Right ventricle myocardium superior (tissue), 1 donor: Measurements from ENCODE around the gene IL24. TPM values are rescaled to one million over a fixed set of nuclear protein-coding genes. Genes with fewer than 3 reads are reported as not detected.

Experiments
- ATAC-seq: fragments of 200-7000 bp; cut with Tn5 transposase; one replicate; pipeline ENCODE4 v1.9.1; 2020; ENCODE audit warnings: mild to moderate bottlenecking; ENCODE audit not compliant: poor library complexity
- DNase-seq: peaks from one replicate; pipeline ENCODE4 v3.0.0-alpha.2; 2020
- intact Hi-C: fragments of 100-400 bp; cut with DNase I; formaldehyde crosslinking; loops from one replicate; pipeline ENCODE4 v1.11.2; 2022
- total RNA-seq: library from RNA; stranded (reverse); fragmentation: NEBNext Ultra II Directional; extraction: Animal tissue kit (Norgen Biotek cat#: 25700); gene quantifications from one replicate; pipeline ENCODE4 v1.2.1, GENCODE V29; 2021
- donor health status: DM: no; HTN: yes; CAD: no; lungs with severe emphysema.

The IL24 gene
- total RNA-seq, 1 donor from 2014 or later: not detected

DNA sequence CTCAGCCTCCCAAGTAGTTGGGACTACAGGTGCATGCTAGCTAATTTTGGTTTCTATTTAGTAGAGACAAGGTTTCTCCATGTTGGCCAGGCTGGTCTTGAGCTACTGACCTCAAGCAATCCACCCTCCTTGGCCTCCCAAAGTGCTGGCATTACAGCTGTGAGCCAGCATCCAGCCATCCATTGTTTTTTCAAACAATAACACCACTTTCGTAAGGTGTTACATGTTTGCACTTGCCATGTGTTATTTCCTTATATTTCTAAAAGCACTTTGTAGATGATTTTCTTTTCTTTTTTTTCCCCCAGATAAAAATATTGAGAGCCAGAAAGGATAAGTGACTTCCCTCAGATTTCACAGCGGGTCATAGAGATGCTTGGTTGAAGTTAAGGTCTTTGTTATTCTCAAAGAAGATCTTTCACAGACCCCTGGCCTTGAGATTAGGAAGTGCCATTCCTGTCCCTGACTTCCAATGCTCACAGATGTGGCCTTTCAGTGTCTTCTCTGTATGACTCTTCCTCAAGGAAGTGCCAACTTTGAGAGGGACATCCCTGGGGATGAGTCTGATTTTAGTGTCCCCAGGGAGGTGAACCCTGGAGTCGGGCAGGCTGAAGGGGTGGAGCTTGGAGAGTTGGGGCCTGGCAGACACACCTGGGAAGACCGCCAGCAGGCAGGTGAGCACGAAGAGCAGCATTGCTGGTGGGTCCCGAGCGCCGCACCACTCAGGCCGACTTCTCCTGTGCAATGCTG is 42.8 kb downstream of the IL24 start:
- intact Hi-C loops: no loop called here
- ATAC-seq (no peak), DNase-seq (no peak)

DNA sequence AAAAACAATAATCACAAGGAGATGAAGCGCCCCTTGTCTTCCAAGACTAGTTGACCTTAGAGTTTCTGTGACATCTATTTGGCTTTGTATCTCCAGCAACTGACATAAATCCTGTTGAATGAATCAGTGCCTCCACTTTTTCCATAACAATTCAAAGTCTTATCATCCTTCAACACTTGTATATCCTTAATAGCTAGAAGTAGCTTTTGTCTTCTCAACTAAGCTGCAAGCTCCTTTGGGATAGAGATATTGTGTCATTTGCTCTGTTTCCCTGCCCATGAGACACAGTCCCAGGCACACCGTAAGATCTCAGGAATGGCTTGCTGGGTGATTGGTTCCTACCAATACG is 43.3 kb downstream of the IL24 start:
- ATAC-seq: no peak

DNA sequence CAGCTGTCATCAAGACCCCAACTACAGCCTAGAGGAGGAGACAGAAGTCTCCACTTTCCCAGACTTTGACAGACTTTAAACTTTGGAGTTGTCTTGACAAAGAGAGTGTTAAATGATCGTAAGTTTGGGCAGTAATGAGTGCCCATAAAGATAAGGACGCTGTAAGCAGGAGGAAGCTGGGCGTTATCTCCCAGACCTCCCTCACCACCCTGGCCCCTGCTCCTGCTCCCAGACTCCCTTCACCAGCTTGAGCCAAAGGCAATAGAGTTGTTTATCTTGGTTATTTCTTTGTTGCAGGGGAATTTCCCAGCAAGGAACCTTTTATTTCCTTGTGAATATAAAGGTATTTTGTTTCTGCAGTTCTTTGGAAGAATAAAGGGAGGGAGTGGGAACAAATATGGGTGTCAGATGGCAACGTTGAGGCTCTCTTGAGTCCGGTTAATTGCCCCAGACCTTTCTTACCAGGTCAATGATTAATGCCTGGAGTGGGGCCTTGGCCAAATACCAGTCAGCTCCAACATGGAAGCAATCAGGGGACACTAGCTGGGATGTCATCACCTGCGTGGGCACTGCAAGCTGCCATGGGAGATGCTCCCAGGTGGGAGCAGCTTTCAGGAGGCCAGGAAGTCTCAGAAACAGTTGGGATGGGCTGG is 44.6 kb downstream of the IL24 start:
- intact Hi-C loops: no loop called here
- no peak for DNase-seq
- peak; percentile 38 for ATAC-seq

More for the DNA sequence above, 43.3 kb downstream of the IL24 start:
- DNase-seq: no peak
- intact Hi-C loops: no loop called here

DNA sequence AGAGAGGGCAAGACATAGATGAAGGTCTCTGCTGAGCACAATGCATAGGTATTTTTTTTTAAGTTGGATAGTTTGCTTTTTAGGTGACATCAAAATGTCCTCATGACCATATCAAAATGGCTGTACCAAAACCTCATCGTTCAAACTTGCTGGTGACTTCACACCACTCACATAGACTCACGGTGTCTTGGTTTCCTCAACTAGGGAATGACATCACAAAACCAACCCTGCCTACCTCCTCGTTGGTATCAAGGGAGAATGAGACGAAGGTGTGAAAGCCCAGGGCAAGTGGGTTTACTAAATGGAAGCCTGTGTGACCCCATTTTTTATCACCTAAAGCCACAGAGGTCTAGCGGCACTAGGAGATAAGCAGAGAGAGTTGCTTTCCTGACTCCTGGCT is 47.5 kb downstream of the IL24 start:
- ATAC-seq (no peak), DNase-seq (no peak)
- intact Hi-C loops: no loop called here

GRCh38 chr1:206945779-206946178 is 48.5 kb downstream of the IL24 start:
- ATAC-seq (no peak), DNase-seq (no peak)
- intact Hi-C loops: no loop called here

DNA sequence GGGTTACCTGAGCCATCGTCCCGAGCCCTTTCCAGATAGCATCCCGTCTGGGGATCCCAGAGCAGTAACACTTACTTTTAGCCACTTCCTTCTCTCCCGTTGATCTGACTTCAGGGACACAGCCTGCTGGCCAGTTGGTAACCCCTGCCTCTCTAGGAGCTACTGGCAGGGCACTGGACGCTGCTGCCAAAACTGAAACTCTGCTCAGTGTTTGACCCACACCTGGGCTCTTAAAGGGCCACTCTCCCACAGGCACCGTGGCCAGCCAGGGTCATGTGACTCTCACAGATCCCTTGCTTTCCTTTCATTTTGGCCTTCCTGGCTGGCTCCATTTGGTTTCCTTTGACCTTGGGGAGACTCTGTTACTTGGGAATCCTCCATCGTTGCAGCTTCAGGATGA is 49.0 kb downstream of the IL24 start, which contains the start of gene PIGR:
Gene PIGR (minus strand): TSS at position 206 of the 400 bp plus-strand sequence. CDS start 5,935 bp downstream, outside the sequence.
- ATAC-seq (no peak), DNase-seq (no peak)
- intact Hi-C loops: no loop called here

- intact Hi-C loops: no loop called here
- ATAC-seq: no peak
- no peak for DNase-seq
Observed at GRCh38 chr1:206947255-206947654, 50.0 kb downstream of the IL24 start.

DNA sequence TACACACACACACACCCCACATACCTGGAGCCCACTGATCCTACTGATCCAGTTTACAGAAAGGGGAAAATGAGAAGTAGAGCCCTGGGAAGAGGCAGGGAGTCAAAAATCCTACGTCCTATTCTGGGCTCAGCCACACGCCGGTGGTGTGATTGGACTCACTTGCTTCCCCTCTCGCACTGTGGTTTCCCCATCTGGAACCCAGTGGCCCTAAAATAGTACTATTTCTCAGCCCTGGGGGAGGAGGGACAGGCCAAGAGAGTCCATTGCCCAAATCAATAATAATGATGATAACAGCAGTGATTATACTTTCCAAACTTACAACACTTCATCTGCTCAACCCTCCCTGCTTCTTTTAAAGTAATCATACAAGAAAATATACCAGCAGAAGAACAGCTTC is 52.0 kb downstream of the IL24 start:
- ATAC-seq: no peak
- intact Hi-C loops: no loop called here
- DNase-seq: no peak

DNA sequence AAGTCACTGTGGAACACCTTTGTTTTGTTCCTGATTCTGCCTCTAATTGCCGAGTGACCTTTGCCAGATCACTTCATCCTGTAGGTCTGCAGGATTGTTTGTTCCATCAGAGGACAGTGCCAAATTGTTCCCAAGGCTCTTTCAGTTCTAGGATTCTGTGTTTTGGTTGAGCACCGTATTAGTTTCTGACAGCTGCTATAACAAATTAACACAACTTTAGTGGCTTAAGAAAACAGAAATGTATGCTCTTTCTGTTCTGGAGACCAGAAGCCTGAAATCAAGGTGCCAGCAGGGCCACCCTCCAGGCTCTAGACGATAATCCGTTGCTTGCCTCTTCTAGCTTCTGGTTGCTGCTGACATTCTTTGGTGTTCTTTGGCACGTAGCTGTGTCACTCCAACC is 52.4 kb downstream of the IL24 start:
- intact Hi-C loops: no loop called here
- ATAC-seq (no peak), DNase-seq (no peak)

DNA sequence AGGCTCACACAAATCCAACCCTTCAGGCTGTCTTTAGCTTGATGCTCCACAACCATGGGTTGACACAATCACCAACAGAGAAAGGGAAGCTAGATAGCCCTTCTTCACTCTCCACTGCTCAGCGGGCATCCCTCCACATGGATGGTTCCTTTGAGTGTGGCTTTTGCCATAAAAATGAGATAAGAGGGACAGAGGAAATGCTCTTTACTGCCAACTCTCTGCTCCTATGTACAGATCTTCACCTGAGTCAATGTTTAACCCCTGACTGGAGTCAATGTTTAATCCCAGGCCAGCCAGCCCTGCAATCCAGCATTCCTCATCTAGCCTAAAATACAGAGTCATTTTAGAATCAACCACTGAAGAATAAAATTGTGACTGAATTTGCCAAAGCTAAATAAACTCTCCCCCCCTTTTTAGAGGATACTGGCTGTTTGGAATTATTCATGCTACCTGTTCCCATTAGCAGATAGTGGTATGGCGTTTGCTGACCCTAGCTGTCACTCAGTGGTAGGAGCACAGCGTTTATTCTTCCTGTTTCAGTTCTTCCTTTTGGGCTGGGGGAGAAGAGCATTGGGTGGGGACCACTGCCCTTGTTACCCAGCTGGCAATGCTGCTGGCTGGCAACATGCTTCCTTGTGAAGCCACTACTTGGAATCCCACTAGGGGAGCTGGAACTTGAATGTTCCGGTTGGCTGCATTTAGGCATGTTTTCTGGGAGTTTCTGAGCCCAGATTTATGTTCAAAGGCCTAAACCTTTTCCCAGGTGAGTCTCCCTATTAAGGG is 54.3 kb downstream of the IL24 start:
- no peak for DNase-seq
- no peak for ATAC-seq
- intact Hi-C loops: no loop called here

DNA sequence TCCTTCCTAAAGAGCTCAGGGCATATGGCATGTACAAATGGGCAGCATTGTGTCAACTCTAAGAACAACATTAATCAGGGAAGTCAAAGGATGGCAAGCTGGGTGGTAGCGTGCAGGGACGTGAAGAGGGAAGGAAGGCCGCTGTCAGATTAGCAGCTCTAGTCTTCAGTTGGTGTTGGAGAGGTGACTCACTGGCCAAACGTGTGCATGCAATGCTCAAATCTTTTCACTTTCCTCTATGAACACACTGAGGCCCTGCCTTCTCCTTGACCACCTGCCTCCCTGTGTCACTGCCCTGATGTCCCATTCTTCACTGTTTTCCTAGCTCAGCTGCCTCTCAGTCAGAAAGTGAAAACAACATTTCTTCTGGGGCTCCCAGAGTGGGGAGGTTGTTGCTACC is 54.9 kb downstream of the IL24 start:
- ATAC-seq: no peak
- DNase-seq: no peak
- intact Hi-C loops: no loop called here

GRCh38 chr1:206953126-206953525 is 55.9 kb downstream of the IL24 start:
- DNase-seq: no peak
- intact Hi-C loops: no loop called here
- peak; percentile 16 for ATAC-seq

DNA sequence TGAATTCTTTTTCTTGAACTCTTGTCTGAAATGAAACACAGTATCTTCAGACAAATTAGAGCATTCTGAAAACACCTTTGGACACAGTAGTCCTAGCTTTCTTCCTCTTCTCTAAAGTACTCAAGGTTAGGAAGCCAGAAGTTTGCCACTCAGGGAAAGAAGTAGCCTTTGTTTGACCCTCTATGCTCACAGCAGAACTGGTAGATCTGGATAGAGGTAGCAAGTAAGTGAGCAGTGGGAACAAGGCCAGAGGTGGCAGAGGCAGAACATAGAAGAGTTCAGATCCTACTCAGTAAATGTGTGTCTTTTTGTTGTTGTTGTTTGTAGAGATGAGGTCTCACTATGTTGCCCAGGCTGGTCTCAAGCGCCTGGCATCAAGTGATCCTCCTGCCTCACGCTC is 56.4 kb downstream of the IL24 start:
- ATAC-seq (no peak), DNase-seq (no peak)
- intact Hi-C loops: no loop called here

Other genes with a start within 250 kb of the IL24 start
- 200 TPM for gene MAPKAPK2, start 212.5 kb upstream of the IL24 start, total RNA-seq
- gene IL19, start 126.7 kb upstream of the IL24 start, total RNA-seq: not detected
- gene IL10, start 124.9 kb upstream of the IL24 start, total RNA-seq: 0.43 TPM
- gene IL20, start 31.8 kb upstream of the IL24 start, total RNA-seq: not detected
- gene FCMR, start 24.5 kb downstream of the IL24 start, total RNA-seq: 3.2 TPM
- 0.13 TPM for gene PIGR, start 49.0 kb downstream of the IL24 start, total RNA-seq
- not detected for gene FCAMR, start 73.0 kb downstream of the IL24 start, total RNA-seq
- gene C1orf116, start 135.3 kb downstream of the IL24 start, total RNA-seq: 0.81 TPM
- gene YOD1, start 153.8 kb downstream of the IL24 start, total RNA-seq: 4.0 TPM
- gene PFKFB2, start 155.8 kb downstream of the IL24 start, total RNA-seq: 77.9 TPM
- gene C4BPB, start 191.4 kb downstream of the IL24 start, total RNA-seq: 0.46 TPM
- 0.08 TPM for gene C4BPA, start 206.8 kb downstream of the IL24 start, total RNA-seq